Subcutaneous abdominal adipose tissue (tissue), 5 donors: ENCODE results near the gene ADGRA1.

ENCODE experiments used
- H3K27ac ChIP-seq: one replicate; pipeline ENCODE4 v1.7.0; 2013; ENCODE audit warnings: low read depth, mild to moderate bottlenecking, inconsistent platforms, low read length, moderate library complexity
- H3K27me3 ChIP-seq, 5 donors: one replicate each; pipeline ENCODE4 v1.7.0; 2013; ENCODE audit warnings: low read length in 5 of 5, inconsistent platforms in 1 of 5; ENCODE audit not compliant: control insufficient read depth in 5 of 5, insufficient read depth in 4 of 5
- H3K36me3 ChIP-seq, 5 donors: one replicate each; pipeline ENCODE4 v1.7.0; 2013; ENCODE audit warnings: low read length in 5 of 5; ENCODE audit not compliant: control insufficient read depth in 5 of 5, insufficient read depth in 5 of 5
- H3K4me1 ChIP-seq, 5 donors: one replicate each; pipeline ENCODE4 v1.7.0; 2013; ENCODE audit warnings: low read length in 5 of 5, mild to moderate bottlenecking in 3 of 5, moderate library complexity in 1 of 5; ENCODE audit not compliant: control insufficient read depth in 5 of 5, insufficient read depth in 5 of 5
- H3K4me3 ChIP-seq, 5 donors: one replicate each; pipeline ENCODE4 v1.7.0; 2013; ENCODE audit warnings: low read length in 5 of 5, low read depth in 1 of 5
- H3K9ac ChIP-seq, 5 donors: one replicate each; pipeline ENCODE4 v1.7.0; 2013; ENCODE audit warnings: low read length in 5 of 5, mild to moderate bottlenecking in 4 of 5, moderate library complexity in 3 of 5
- H3K9me3 ChIP-seq, 5 donors: one replicate each; pipeline ENCODE4 v1.7.0; 2013; ENCODE audit warnings: low read length in 5 of 5; ENCODE audit not compliant: control insufficient read depth in 5 of 5
- donor health status: healthy.
- donor health status: healthy.
- donor health status: healthy.
- donor health status: healthy.
- donor health status: healthy.

ADGRA1 gene

DNA sequence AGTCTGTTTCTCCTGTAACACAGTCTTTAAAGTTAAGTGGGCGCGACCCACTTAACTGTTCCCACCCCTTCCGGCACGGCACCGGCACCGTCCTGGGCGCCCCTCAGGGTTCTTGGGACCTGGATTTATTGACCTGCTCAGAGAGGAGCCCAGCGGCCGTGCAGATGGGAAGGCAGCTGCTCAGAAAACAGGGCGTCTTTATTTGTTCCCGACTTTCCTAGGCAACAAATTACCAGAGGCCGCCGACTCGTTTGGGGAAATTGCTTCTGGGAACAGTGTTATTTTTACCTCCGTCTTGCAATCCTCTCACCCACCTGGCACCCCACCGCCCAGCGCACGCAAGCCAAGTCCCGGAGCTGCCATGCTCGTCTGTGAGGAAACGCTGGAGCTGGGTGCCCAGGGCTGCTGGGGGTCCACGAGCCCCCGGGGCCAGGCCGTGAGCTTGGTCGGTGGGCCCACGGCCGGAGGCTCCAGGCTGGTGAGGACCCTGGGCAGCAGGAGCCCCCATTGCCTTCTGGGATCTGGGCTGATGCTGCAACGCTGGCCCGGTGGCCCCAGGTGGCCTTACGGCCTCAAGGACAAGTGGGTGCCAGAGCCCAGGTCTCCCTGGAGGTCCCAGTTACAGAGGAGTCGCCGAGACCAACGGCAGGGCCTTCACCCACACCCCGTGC, 14.9 kb upstream of the ADGRA1 start:
- Histone ChIP-seq H3K4me3 (no peak overlapping the region), H3K4me1 (no peaks in the 10 kb centered on the region)

DNA sequence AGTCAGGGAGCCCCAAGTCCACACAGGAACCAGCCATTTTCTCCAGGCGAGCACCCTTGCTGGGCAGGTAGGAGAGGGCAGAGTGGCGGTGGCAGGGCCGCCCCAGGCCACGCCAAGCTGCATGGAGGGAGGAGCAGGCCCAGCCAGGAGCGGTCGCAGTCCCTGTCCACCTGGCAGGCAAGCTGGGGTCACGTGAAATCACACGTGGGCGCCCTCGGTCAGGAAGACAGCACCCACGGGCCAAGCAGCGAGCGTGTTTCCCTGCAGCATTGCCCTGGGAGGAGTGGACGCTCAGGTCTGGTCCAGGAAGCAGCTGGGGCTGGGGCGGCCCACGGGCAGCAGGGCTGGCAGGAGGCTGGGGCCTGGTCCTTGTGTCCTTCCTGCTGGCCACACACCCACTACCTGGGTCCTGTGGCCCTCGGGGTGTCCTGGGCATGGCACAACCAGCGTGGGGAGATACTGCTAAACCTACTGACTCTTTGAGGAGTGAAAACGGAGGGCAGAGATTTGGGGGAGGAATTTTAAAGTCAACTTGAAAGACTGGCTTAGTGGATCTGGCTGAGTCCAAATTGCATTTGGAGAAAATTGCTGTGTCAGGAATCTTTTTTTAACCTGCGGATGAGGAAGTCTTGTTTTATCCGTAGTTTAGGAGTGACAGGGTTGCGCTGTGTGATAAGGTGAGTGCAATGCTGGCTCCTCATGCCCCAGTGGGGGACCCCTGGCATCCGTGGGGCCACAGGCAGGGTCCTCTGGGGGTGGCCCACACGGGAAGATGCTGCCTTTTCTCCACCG, 12.2 kb upstream of the ADGRA1 start:
- no peak overlapping the region for H3K27ac ChIP-seq
- H3K27me3 ChIP-seq: peaks cover 8 to 42% (median 33%) of the 10 kb centered on the region in 5 donors
- no peaks in the 10 kb centered on the region for H3K4me1 ChIP-seq
- H3K9ac ChIP-seq: no peak overlapping the region
- no peaks in the 10 kb centered on the region for H3K9me3 ChIP-seq
- H3K36me3 ChIP-seq: no peaks in the 10 kb centered on the region
- H3K4me3 ChIP-seq: no peak overlapping the region

More for the DNA sequence above, 14.9 kb upstream of the ADGRA1 start:
- no peaks in the 10 kb centered on the region for H3K9me3 ChIP-seq
- no peak overlapping the region for H3K27ac ChIP-seq
- no peaks in the 10 kb centered on the region for H3K36me3 ChIP-seq
- H3K9ac ChIP-seq: no peak overlapping the region
- peaks cover 16 to 48% (median 34%) of the 10 kb centered on the region in 5 donors for H3K27me3 ChIP-seq

DNA sequence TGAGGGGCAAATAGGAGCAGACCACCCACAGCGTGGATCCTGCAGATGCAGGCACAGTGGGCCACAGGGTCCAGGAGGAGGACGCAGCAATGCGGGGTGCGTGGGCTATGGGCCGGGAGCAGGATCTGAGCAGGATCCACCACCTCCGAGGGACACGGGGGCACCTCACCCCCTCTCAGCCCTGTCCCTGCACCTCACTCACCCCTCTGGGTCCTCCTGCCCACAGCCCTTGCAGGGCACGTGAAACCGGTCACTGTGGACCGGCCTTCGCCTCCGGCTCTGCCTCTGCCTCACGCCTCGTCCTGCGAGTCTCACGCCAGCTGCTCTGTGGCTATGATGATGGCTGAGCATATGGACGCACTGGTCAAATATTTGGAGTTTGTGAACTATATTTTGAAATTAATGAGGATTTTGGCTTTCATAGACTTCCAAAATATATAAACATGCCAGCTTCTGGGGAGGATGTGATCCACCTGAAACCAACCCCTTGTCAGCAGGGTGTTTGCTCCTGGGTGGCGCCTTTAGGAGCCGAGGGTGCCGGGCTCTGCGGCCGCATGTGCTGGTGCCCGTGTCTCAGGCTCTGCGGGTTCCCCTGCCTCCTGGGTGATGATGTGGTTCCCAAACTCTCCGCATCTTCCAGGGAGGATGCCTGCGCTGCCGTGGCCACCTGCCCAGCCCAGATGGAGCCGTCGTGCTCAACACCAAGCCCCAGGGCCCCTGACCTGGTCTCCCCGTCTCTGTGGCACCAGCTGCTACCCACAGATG, 11.3 kb upstream of the ADGRA1 start:
- H3K4me3 ChIP-seq: no peak overlapping the region
- H3K9me3 ChIP-seq: no peaks in the 10 kb centered on the region
- H3K27me3 ChIP-seq: peaks cover 5 to 39% (median 36%) of the 10 kb centered on the region in 5 donors
- H3K27ac ChIP-seq: no peak overlapping the region
- H3K36me3 ChIP-seq: no peaks in the 10 kb centered on the region
- H3K9ac ChIP-seq: no peak overlapping the region
- H3K4me1 ChIP-seq: no peaks in the 10 kb centered on the region

- no peaks in the 10 kb centered on the region for H3K4me1 ChIP-seq
- no peak overlapping the region for H3K4me3 ChIP-seq
- H3K9me3 ChIP-seq: no peaks in the 10 kb centered on the region
- no peak overlapping the region for H3K9ac ChIP-seq
- no peak overlapping the region for H3K27ac ChIP-seq
- no peaks in the 10 kb centered on the region for H3K36me3 ChIP-seq
- H3K27me3 ChIP-seq: peaks cover 9 to 42% (median 36%) of the 10 kb centered on the region in 5 donors
These were observed 7.7 kb upstream of the ADGRA1 start for GRCh38 chr10:133079836-133080682.

DNA sequence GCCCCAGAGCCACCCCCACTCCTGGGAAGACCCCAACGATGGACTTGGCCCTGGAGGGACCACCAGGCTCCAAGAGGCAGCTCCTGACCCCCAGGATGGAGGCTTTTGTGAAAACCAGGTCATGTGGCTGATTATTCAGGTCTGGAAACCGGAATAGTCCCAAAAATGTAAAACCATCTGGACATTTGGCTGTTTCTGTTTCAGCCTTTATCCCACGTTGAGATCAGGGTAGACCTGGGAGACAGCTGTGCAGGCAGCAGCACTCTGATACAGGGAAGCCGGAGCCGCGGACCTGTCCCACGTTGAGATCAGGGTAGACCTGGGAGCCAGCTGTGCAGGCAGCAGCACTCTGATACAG, 7.1 kb upstream of the ADGRA1 start:
- Histone ChIP-seq H3K4me3 (no peak overlapping the region), H3K27ac (no peak overlapping the region), H3K36me3 (no peaks in the 10 kb centered on the region), H3K9ac (no peak overlapping the region), H3K9me3 (no peaks in the 10 kb centered on the region), H3K4me1 (no peaks in the 10 kb centered on the region), H3K27me3 (peaks cover 9 to 41% (median 39%) of the 10 kb centered on the region in 5 donors)

GRCh38 chr10:133081636-133082035, 6.1 kb upstream of the ADGRA1 start:
- no peak overlapping the region for H3K4me3 ChIP-seq
- H3K36me3 ChIP-seq: no peaks in the 10 kb centered on the region
- no peaks in the 10 kb centered on the region for H3K4me1 ChIP-seq
- H3K9me3 ChIP-seq: no peaks in the 10 kb centered on the region
- H3K9ac ChIP-seq: no peak overlapping the region
- H3K27ac ChIP-seq: no peak overlapping the region
- peaks cover 14 to 44% (median 40%) of the 10 kb centered on the region in 5 donors for H3K27me3 ChIP-seq

DNA sequence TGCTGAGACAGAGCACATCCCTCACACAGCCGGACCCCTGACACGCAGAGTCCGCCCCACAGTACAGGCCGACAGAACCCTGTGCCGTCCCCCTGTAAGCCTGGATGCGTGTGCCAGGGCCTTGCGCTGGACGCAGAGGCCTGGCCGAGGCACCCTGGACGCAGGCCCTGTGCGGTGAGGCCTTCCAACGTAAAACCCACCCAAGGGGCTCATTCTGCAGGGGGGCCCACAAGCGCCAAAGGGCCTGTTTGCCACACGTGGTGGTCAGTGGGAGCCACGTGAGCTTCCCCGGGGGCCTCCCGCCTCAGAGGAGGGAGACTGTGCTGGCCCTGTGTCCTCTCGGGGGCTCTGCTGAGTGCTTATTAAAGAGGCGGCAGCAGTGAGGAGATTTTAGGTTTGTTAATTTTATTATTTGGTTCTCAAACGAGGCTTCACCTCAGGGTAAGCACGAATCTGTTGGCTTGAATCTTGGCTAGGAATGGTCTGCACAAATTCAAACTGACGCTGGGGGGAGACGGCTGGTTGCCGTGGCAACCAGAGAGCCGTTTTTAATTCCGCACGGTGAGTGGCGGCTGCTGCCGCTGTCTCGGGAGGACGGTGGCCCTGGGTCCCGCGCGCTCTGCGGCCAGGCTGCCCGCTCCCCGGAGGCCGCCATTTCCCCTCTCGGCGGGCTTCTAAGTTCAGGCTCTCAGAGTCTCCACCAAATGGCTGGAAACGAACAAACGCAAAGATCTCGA, 4.9 kb upstream of the ADGRA1 start:
- Histone ChIP-seq H3K9me3 (no peaks in the 10 kb centered on the region), H3K4me1 (no peaks in the 10 kb centered on the region), H3K9ac (no peak overlapping the region), H3K27me3 (peaks cover 21 to 51% (median 44%) of the 10 kb centered on the region in 5 donors), H3K36me3 (no peaks in the 10 kb centered on the region), H3K4me3 (no peak overlapping the region), H3K27ac (no peak overlapping the region)

DNA sequence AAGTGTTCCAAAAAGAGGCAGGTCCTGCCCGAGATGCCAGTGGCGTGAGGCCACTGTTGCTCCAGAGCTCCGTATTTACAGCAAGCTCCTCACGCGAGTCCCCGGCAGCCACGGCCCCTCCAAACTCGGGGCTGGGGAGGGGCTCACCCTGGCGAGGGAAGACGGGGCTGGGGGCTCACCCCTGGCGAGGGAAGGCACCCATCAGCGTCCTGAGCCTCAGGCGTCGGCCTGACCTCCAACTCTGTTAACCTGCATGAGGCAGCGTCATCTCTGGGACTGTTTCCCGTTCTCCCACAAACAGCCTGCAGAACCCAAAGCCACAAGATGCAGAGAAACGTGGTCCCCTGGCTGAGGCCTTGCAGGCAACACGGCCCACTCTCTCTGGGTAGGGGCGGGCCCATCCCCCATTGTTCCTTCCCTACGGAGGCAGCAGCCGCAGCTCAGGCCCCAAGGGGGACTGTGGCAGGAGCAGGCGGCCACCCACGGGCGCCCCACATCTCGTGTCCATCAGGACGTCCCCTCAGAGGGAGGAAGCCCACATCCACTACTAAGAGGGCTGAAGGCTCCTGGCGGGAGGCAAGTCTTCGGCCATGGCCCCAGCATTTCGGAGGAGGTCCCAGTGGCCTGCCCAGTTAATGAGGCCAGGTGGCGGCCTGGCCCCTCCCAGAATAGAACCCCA, 4.2 kb upstream of the ADGRA1 start:
- H3K36me3 ChIP-seq: no peaks in the 10 kb centered on the region
- no peaks in the 10 kb centered on the region for H3K9me3 ChIP-seq
- H3K9ac ChIP-seq: no peak overlapping the region
- no peak overlapping the region for H3K27ac ChIP-seq
- H3K4me3 ChIP-seq: no peak overlapping the region
- peaks cover 21 to 51% (median 44%) of the 10 kb centered on the region in 5 donors for H3K27me3 ChIP-seq
- no peaks in the 10 kb centered on the region for H3K4me1 ChIP-seq

- Histone ChIP-seq H3K36me3 (no peaks in the 10 kb centered on the region), H3K9me3 (no peaks in the 10 kb centered on the region), H3K4me1 (no peaks in the 10 kb centered on the region), H3K9ac (no peak overlapping the region), H3K4me3 (no peak overlapping the region), H3K27me3 (peaks cover 25 to 55% (median 48%) of the 10 kb centered on the region in 5 donors), H3K27ac (no peak overlapping the region)
These were observed 3.2 kb upstream of the ADGRA1 start for GRCh38 chr10:133084491-133084890.
